Retina (tissue), 1 donor: ENCODE measurements around the gene ZNF804A.
A peak's percentile ranks its signal among the peaks of the same experiment; 100 is the strongest.

Experiments
- DNase-seq: peaks from one replicate; pipeline ENCODE4 v3.0.0-alpha.2; 2016

Gene ZNF804A

GRCh38 chr2:184611361-184612085 is 13.2 kb downstream of the ZNF804A start:
- DNase-seq = no peak

- DNase-seq = no peak
These were observed 22.0 kb downstream of the ZNF804A start for GRCh38 chr2:184620367-184620766.

GRCh38 chr2:184624311-184624710 is 26.0 kb downstream of the ZNF804A start:
- DNase-seq = no peak

- no peak for DNase-seq
These were observed 29.7 kb downstream of the ZNF804A start for GRCh38 chr2:184628051-184628450.

GRCh38 chr2:184633726-184634125 is 35.4 kb downstream of the ZNF804A start:
- DNase-seq = no peak

- no peak for DNase-seq
These were observed 39.5 kb downstream of the ZNF804A start for GRCh38 chr2:184637781-184638180.

- no peak for DNase-seq
These were observed 46.4 kb downstream of the ZNF804A start for GRCh38 chr2:184644685-184645084.

GRCh38 chr2:184646177-184646576 is 47.8 kb downstream of the ZNF804A start:
- no peak for DNase-seq

- no peak for DNase-seq
These were observed 48.3 kb downstream of the ZNF804A start for GRCh38 chr2:184646593-184646992.

GRCh38 chr2:184654945-184655344 is 56.6 kb downstream of the ZNF804A start:
- DNase-seq = no peak

GRCh38 chr2:184677171-184677570 is 78.8 kb downstream of the ZNF804A start:
- DNase-seq = no peak

- DNase-seq = no peak
These were observed 81.1 kb downstream of the ZNF804A start for GRCh38 chr2:184679219-184680018.

- no peak for DNase-seq
These were observed 82.5 kb downstream of the ZNF804A start for GRCh38 chr2:184680825-184681224.

GRCh38 chr2:184681642-184682321 is 83.5 kb downstream of the ZNF804A start:
- DNase-seq = no peak

- no peak for DNase-seq
These were observed 85.6 kb downstream of the ZNF804A start for GRCh38 chr2:184683911-184684310.

- no peak for DNase-seq
These were observed 87.9 kb downstream of the ZNF804A start for GRCh38 chr2:184685999-184686841.

- DNase-seq = no peak
These were observed 91.3 kb downstream of the ZNF804A start for GRCh38 chr2:184689638-184690037.

- DNase-seq = peak; percentile 60
These were observed 93.9 kb downstream of the ZNF804A start for GRCh38 chr2:184692141-184692734.

GRCh38 chr2:184696644-184697043 is 98.3 kb downstream of the ZNF804A start:
- DNase-seq = no peak

GRCh38 chr2:184698476-184698875 is 100.1 kb downstream of the ZNF804A start:
- no peak for DNase-seq

- no peak for DNase-seq
These were observed 123.6 kb downstream of the ZNF804A start for GRCh38 chr2:184721881-184722280.

GRCh38 chr2:184727813-184728212 is 129.5 kb downstream of the ZNF804A start:
- no peak for DNase-seq
